Duodenal mucosa (tissue), 2 donors: ENCODE results near the gene CTSK.
"Not testable (repeated sequence)": the region's sequence is repeated elsewhere in the genome, so short reads cannot be mapped to it uniquely, and the experiment has no call there.

Experiments used
- H3K27ac ChIP-seq: one replicate; pipeline ENCODE4 v1.7.0; 2013; ENCODE audit warnings: low read depth, low read length
- H3K27me3 ChIP-seq, 2 donors: one replicate each; pipeline ENCODE4 v1.7.0; 2013; ENCODE audit warnings: low read length in 2 of 2, control low read depth in 1 of 2; ENCODE audit not compliant: insufficient read depth in 2 of 2, control insufficient read depth in 1 of 2
- H3K36me3 ChIP-seq, 2 donors: one replicate each; pipeline ENCODE4 v1.7.0; 2013; ENCODE audit warnings: low read length in 2 of 2, control low read depth in 1 of 2; ENCODE audit not compliant: insufficient read depth in 2 of 2, control insufficient read depth in 1 of 2
- H3K4me1 ChIP-seq, 2 donors: one replicate each; pipeline ENCODE4 v1.7.0; 2013; ENCODE audit warnings: low read length in 2 of 2, control low read depth in 1 of 2; ENCODE audit not compliant: insufficient read depth in 2 of 2, control insufficient read depth in 1 of 2
- H3K4me3 ChIP-seq, 2 donors: one replicate each; pipeline ENCODE4 v1.7.0; 2013; ENCODE audit warnings: low read length in 2 of 2, low read depth in 1 of 2
- H3K9ac ChIP-seq, 2 donors: one replicate each; pipeline ENCODE4 v1.7.0; 2013; ENCODE audit warnings: low read length in 2 of 2, low read depth in 1 of 2
- H3K9me3 ChIP-seq, 2 donors: one replicate each; pipeline ENCODE4 v1.7.0; 2013; ENCODE audit warnings: low read length in 2 of 2, control low read depth in 1 of 2; ENCODE audit not compliant: control insufficient read depth in 1 of 2

The CTSK gene

DNA sequence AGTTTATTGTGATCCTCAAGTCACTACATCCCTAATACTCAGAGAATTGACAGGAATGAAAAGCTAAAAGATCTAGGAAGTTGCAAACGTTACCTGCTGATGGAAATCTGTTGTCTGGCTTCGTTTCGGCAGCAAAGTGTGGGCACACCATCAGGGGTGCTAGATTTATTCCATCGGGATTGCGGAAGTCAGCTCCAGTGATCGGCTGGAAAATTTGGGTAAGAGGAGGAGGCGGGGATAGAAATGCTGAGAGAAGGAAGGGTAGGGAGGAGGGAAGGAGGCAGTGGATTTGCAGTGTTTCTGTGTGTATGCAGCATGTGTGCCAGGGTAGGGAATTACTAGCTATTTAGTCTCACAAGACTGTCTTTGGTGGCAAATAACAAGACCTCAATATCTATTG is at the start of gene CTSK:
TSS of gene CTSK (minus strand) at position 140 of the 400 bp plus-strand sequence. CDS start 1,455 bp downstream, outside the sequence.
- Histone ChIP-seq H3K9ac (peak within 1 kb of the TSS in 1 of 2 donors; percentile 13), H3K4me1 (peaks cover 0 to 12% of the 10 kb centered on the region in 2 donors), H3K27me3 (no peaks in the 10 kb centered on the region), H3K27ac (no peak within 1 kb of the TSS), H3K36me3 (peaks cover 11 to 19% of the 10 kb centered on the region in 2 donors), H3K4me3 (peak within 1 kb of the TSS; percentile 13 to 37), H3K9me3 (no peaks in the 10 kb centered on the region)

DNA sequence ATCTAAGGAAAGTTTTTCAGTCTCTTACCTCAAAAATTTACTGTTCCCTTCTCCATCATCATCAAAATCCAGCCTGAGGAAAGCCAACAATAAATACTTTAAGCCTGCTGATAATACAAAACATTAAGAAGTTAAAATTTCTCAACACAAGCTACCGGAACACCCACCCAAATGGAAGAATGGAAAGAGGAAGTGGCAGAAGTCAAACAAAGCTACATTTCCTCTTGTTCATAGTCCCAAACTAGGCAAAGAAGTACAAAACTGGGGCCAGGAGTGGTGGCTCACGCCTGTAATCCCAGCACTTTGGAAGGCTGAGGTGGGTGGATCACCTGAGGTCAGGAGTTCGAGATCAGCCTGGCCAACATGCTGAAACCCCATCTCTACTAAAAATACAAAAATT is 44.7 kb upstream of the CTSK start:
- not testable (repeated sequence) for H3K9ac ChIP-seq, H3K4me1 ChIP-seq, H3K27ac ChIP-seq, H3K9me3 ChIP-seq, H3K27me3 ChIP-seq, H3K4me3 ChIP-seq
- H3K36me3 ChIP-seq, result peaks cover 9 to 24% of the 10 kb centered on the region in 2 donors

DNA sequence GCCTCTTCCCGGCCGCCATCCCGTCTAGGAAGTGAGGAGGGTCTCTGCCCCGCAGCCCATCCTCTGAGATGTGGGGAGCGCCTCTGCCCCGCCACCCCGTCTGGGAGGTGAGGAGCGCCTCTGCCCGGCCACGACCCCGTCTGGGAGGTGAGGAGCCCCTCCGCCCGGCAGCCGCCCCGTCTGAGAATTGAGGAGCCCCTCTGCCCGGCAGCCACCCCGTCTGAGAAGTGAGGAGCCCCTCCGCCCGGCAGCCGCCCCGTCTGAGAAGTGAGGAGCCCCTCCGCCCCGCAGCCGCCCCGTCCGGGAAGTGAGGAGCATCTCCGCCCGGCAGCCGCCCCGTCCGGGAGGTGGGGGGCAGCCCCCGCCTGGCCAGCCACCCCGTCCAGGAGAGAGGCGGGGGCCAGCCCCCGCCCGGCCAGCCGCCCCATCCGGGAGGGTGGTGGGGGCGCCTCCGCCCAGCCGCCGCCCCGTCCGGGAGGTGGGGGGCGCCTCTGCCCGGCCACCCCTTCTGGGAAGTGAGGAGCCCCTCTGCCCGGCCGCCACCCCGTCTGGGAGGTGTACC is 42.8 kb upstream of the CTSK start:
- not testable (repeated sequence) for H3K4me3 ChIP-seq, H3K9me3 ChIP-seq, H3K9ac ChIP-seq, H3K27ac ChIP-seq, H3K27me3 ChIP-seq, H3K4me1 ChIP-seq
- peaks cover 12 to 19% of the 10 kb centered on the region in 2 donors for H3K36me3 ChIP-seq

DNA sequence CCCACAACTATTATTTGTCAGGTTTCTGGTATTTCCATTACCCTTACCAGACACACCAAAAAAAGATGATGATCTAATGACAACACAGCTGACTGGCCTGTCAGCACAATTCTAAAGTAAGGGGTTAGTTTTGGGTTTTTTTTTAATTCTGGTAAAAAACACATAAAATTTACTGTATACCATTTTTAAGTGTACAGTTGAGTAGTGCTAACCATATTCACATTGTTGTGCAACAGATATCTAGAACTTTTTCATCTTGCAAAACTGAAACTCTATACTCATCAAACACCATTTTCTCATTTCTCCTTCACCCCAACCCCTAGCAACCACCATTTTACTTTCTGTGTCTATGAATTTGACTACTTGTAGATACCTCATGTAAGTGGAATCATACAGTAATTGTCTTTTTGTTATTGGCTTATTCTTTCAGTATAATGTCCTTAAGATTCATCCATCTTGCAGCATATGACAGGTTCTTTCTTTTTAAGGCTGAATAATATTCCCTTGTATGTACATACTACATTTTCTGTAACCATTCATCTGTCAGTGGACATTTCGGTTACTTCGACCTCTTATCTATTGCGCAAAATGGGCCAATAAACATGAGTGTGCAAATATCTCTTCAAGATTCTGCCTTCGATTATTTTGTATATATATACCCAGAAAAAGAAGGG is 38.5 kb upstream of the CTSK start:
- Histone ChIP-seq H3K27me3 (no peaks in the 10 kb centered on the region), H3K9ac (no peak overlapping the region), H3K9me3 (no peaks in the 10 kb centered on the region), H3K4me1 (no peaks in the 10 kb centered on the region), H3K27ac (no peak overlapping the region), H3K4me3 (no peak overlapping the region), H3K36me3 (peaks cover 2 to 4% of the 10 kb centered on the region in 2 donors)

DNA sequence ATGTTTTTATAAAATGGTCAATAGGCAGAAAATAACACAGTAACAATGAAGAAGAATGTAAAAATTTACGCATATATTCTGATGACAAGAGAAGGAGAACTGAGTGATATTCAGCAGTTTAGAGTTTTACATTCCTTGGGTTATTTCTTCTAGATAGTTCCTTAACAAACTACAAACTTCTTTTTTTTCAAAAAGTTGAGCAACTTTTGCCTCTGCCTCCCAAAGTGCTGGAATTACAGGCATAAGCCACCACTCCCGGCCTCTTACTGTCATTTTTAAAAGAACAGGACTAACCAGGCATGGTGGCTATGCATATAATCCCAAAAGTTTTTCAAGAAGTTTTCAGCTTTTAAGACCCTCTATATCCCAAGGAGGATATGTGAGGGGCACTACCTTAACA is 35.4 kb upstream of the CTSK start:
- H3K27me3 ChIP-seq, result no peaks in the 10 kb centered on the region
- no peaks in the 10 kb centered on the region for H3K4me1 ChIP-seq
- no peak overlapping the region for H3K9ac ChIP-seq
- H3K4me3 ChIP-seq, result no peak overlapping the region
- H3K36me3 ChIP-seq, result peaks cover 2 to 17% of the 10 kb centered on the region in 2 donors
- no peaks in the 10 kb centered on the region for H3K9me3 ChIP-seq
- no peak overlapping the region for H3K27ac ChIP-seq

DNA sequence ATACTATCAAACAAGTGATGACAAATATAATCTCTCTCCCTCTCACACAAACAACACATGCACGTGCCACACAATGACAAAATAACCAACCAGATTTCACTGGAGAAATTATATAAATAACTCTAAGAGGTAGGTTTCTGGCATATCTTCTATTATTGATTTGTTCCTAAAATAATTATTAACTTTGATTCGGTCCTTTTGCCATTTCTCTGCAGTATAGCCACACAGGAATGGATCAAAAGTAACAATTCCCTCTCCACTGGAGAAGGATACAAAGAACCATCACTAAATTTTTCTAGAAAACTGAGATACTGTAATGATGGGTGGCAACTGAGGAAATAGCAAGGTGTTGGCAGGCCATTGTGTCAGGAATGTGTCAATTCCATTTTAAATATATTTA is 34.9 kb upstream of the CTSK start:
- no peak overlapping the region for H3K9ac ChIP-seq
- peaks cover 2 to 21% of the 10 kb centered on the region in 2 donors for H3K36me3 ChIP-seq
- no peaks in the 10 kb centered on the region for H3K27me3 ChIP-seq
- H3K9me3 ChIP-seq, result no peaks in the 10 kb centered on the region
- no peak overlapping the region for H3K4me3 ChIP-seq
- H3K4me1 ChIP-seq, result no peaks in the 10 kb centered on the region
- H3K27ac ChIP-seq, result no peak overlapping the region

DNA sequence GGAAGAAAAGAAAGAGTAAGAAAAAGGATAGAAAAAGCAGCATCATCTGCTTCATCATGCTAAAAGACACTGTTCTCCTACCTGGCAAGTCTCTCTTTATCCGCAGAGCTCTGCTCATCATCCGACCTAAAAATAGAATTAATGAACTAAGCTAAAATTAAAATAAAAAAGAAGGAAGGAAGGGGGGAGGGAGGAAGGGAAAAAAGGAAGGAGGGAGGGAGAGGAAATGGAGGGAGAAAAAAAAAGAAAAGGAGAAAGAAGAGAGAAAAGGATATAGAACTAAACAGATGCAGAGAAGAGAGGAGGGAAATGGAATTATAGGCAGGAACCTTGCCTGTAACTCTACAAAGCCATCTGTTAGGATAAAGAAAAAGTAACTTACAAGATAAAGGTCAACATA is 34.3 kb upstream of the CTSK start:
- H3K9me3 ChIP-seq, result no peaks in the 10 kb centered on the region
- no peaks in the 10 kb centered on the region for H3K27me3 ChIP-seq
- H3K4me1 ChIP-seq, result no peaks in the 10 kb centered on the region
- no peak overlapping the region for H3K9ac ChIP-seq
- H3K36me3 ChIP-seq, result peaks cover 0 to 21% of the 10 kb centered on the region in 2 donors
- no peak overlapping the region for H3K27ac ChIP-seq
- H3K4me3 ChIP-seq, result no peak overlapping the region

DNA sequence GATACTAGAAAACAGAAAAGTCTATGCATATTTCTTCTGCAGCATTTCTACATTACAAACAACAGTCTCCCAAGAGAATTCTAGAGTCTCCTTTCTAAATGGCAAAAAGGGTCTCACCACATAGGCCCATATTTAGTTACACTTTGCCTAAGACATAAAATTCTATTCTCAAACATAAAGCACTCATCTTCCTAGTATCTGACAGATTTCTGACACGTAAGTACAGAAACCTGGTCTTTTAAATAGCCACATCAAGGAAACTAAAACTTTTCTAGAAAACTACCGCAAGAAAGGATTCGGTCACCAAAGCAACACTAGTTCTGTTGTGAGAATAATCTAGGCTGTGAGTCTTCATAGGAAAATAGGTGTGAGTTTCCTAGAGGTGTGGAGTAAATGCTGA is 33.6 kb upstream of the CTSK start:
- H3K36me3 ChIP-seq, result peaks cover 0 to 27% of the 10 kb centered on the region in 2 donors
- H3K27me3 ChIP-seq, result no peaks in the 10 kb centered on the region
- H3K9ac ChIP-seq, result no peak overlapping the region
- H3K27ac ChIP-seq, result no peak overlapping the region
- no peaks in the 10 kb centered on the region for H3K9me3 ChIP-seq
- no peak overlapping the region for H3K4me3 ChIP-seq
- no peaks in the 10 kb centered on the region for H3K4me1 ChIP-seq

DNA sequence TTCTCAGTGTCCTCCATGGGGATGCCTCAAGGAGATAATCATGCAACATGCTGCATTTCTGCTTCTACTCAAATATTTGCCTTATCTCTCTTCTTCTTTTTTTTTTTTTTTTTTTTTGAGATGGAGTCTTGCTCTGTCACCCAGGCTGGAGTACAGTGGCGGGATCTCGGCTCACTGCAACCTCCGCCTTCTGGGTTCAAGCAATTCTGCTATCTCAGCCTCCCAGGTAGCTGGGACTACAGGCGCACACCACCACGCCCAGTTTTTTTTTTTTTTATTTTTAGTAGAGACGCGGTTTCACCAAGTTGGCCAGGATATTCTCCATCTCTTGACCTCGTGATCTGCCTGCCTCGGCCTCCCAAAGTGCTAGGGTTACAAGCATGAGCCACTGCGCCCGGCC is 32.8 kb upstream of the CTSK start:
- not testable (repeated sequence) for H3K27me3 ChIP-seq, H3K27ac ChIP-seq, H3K4me3 ChIP-seq, H3K9me3 ChIP-seq, H3K9ac ChIP-seq, H3K4me1 ChIP-seq
- H3K36me3 ChIP-seq, result peaks cover 0 to 32% of the 10 kb centered on the region in 2 donors

DNA sequence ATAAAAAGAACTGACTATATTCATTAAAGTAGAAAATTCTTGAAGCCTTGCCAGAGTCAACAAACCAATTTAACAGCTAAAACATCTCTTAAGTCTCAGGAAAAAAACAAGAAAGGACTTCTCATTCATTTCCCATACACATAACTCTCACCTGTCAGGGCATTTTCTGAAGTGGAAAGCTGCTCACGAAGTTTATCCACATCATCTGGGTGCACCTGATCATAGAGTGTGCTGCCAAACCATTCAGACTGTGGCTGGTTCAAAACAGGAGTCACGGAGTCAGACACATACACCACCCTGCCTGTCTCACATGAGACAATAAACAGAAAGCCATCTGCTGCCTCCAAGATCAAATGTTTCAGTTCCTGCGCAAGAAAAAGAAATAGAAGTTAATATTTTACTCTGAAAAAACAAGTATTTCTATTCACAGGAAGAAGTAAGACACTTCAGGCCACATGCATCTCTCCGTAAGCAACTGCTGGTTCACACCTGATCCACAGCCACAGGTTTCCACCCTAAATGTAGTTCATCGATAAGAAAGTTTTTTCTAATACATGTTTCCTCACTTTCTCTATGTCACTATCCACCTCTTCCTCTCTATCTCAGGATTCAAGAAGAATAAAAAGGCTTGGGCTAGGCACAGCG is 28.2 kb upstream of the CTSK start:
- Histone ChIP-seq H3K36me3 (peaks cover 10 to 67% of the 10 kb centered on the region in 2 donors), H3K27me3 (no peaks in the 10 kb centered on the region), H3K9me3 (no peaks in the 10 kb centered on the region), H3K9ac (no peak overlapping the region), H3K4me1 (no peaks in the 10 kb centered on the region), H3K27ac (no peak overlapping the region), H3K4me3 (no peak overlapping the region)
